SK-N-MC (cell line): Measurements from ENCODE around the gene PCDHB4.

ENCODE experiments used
- EZH2 ChIP-seq: fragments of 200-600 bp; sonication (generic); IDR thresholded peaks from one replicate; pipeline ENCODE4 v1.6.1; 2017; ENCODE audit warnings: antibody characterized with exemption
- POLR2AphosphoS5 ChIP-seq: IDR thresholded peaks from 2 replicates; pipeline ENCODE4 v1.6.1; 2012; ENCODE audit warnings: mild to moderate bottlenecking, low read depth, low read length, borderline replicate concordance

- TF ChIP-seq EZH2 (no peak), POLR2AphosphoS5 (no peak)
These were observed 14.2 kb downstream of the PCDHB4 start for GRCh38 chr5:141135718-141136266.
